Measurements from ENCODE around the gene PCBP3.
"Not testable (repeated sequence)": the region's sequence is repeated elsewhere in the genome, so short reads cannot be mapped to it uniquely, and the experiment has no call there.

The PCBP3 gene

GRCh38 chr21:45803618-45804340, 160.3 kb downstream of the PCBP3 start:
- Histone ChIP-seq H3K79me2 (ENCODE audit: insufficient read depth, low read depth) (no peaks in the 10 kb centered on the region), H4K20me1 (ENCODE audit: insufficient read depth) (no peaks in the 10 kb centered on the region), H2AFZ (ENCODE audit: low read depth) (no peak overlapping the region), H3K4me3 (IDR thresholded peaks at IDR 0.05; ENCODE audit: insufficient read depth, low read depth, low read length) (no peak overlapping the region), H3K27me3 (ENCODE audit: insufficient read depth, low read depth) (peaks cover 33% of the 10 kb centered on the region; the same call in 1 of the 2 replicates), H3K4me1 (ENCODE audit: low read depth, poor library complexity, severe bottlenecking) (no peaks in the 10 kb centered on the region), H3K36me3 (ENCODE audit: insufficient read depth) (no peaks in the 10 kb centered on the region), H3K27ac (no peak overlapping the region), H3K9ac (no peak overlapping the region), H3K4me2 (no peak overlapping the region)
- no peak for TF ChIP-seq CTCF (conservative IDR thresholded peaks at IDR 0.05; ENCODE audit: low read depth, low read length)

- Histone ChIP-seq H3K36me3 (ENCODE audit: insufficient read depth) (no peaks in the 10 kb centered on the region), H3K27me3 (ENCODE audit: insufficient read depth, low read depth) (peaks cover 33% of the 10 kb centered on the region; the same call in 1 of the 2 replicates), H3K4me2 (no peak overlapping the region), H4K20me1 (ENCODE audit: insufficient read depth) (no peaks in the 10 kb centered on the region), H3K79me2 (ENCODE audit: insufficient read depth, low read depth) (no peaks in the 10 kb centered on the region), H2AFZ (ENCODE audit: low read depth) (no peak overlapping the region), H3K4me3 (IDR thresholded peaks at IDR 0.05; ENCODE audit: insufficient read depth, low read depth, low read length) (no peak overlapping the region), H3K27ac (no peak overlapping the region), H3K4me1 (ENCODE audit: low read depth, poor library complexity, severe bottlenecking) (no peaks in the 10 kb centered on the region), H3K9ac (no peak overlapping the region)
- no peak for TF ChIP-seq CTCF (conservative IDR thresholded peaks at IDR 0.05; ENCODE audit: low read depth, low read length)
These were observed 161.3 kb downstream of the PCBP3 start for GRCh38 chr21:45804809-45805313.

GRCh38 chr21:45805321-45805720, 161.8 kb downstream of the PCBP3 start:
- no peak overlapping the region for H2AFZ ChIP-seq (ENCODE audit: low read depth)

GRCh38 chr21:45806042-45806441, 162.5 kb downstream of the PCBP3 start:
- no peaks in the 10 kb centered on the region for H3K79me2 ChIP-seq (ENCODE audit: insufficient read depth, low read depth)
- H3K4me3 ChIP-seq (IDR thresholded peaks at IDR 0.05; ENCODE audit: insufficient read depth, low read depth, low read length), result no peak overlapping the region
- H4K20me1 ChIP-seq (ENCODE audit: insufficient read depth), result no peaks in the 10 kb centered on the region
- H3K36me3 ChIP-seq (ENCODE audit: insufficient read depth), result no peaks in the 10 kb centered on the region
- H3K4me2 ChIP-seq, result no peak overlapping the region
- no peak overlapping the region for H3K9ac ChIP-seq
- peaks cover 36% of the 10 kb centered on the region; the same call in 1 of the 2 replicates for H3K27me3 ChIP-seq (ENCODE audit: insufficient read depth, low read depth)
- no peak for TF ChIP-seq CTCF (conservative IDR thresholded peaks at IDR 0.05; ENCODE audit: low read depth, low read length)
- H3K27ac ChIP-seq, result no peak overlapping the region
- H2AFZ ChIP-seq (ENCODE audit: low read depth), result no peak overlapping the region
- no peaks in the 10 kb centered on the region for H3K4me1 ChIP-seq (ENCODE audit: low read depth, poor library complexity, severe bottlenecking)

More at GRCh38 chr21:45805321-45805720, 161.8 kb downstream of the PCBP3 start:
- Histone ChIP-seq H3K36me3 (ENCODE audit: insufficient read depth) (no peaks in the 10 kb centered on the region), H3K27me3 (ENCODE audit: insufficient read depth, low read depth) (peaks cover 35% of the 10 kb centered on the region; the same call in 1 of the 2 replicates), H4K20me1 (ENCODE audit: insufficient read depth) (no peaks in the 10 kb centered on the region), H3K4me1 (ENCODE audit: low read depth, poor library complexity, severe bottlenecking) (no peaks in the 10 kb centered on the region), H3K4me2 (no peak overlapping the region), H3K9ac (no peak overlapping the region), H3K4me3 (IDR thresholded peaks at IDR 0.05; ENCODE audit: insufficient read depth, low read depth, low read length) (no peak overlapping the region), H3K79me2 (ENCODE audit: insufficient read depth, low read depth) (no peaks in the 10 kb centered on the region), H3K27ac (no peak overlapping the region)
- no peak for TF ChIP-seq CTCF (conservative IDR thresholded peaks at IDR 0.05; ENCODE audit: low read depth, low read length)

GRCh38 chr21:45808663-45809062, 165.1 kb downstream of the PCBP3 start:
- not testable (repeated sequence) for H4K20me1 ChIP-seq (ENCODE audit: insufficient read depth); H3K4me1 ChIP-seq (ENCODE audit: low read depth, poor library complexity, severe bottlenecking); H3K4me3 ChIP-seq (IDR thresholded peaks at IDR 0.05; ENCODE audit: insufficient read depth, low read depth, low read length); H3K36me3 ChIP-seq (ENCODE audit: insufficient read depth); H3K9ac ChIP-seq; H3K4me2 ChIP-seq; H3K27ac ChIP-seq; H3K79me2 ChIP-seq (ENCODE audit: insufficient read depth, low read depth); H2AFZ ChIP-seq (ENCODE audit: low read depth)
- H3K27me3 ChIP-seq (ENCODE audit: insufficient read depth, low read depth), result peaks cover 45% of the 10 kb centered on the region; the same call in 1 of the 2 replicates
